OCI-LY1 (cell line): Measurements from ENCODE around the gene PTPRN2.

Experiments used
- H2AFZ ChIP-seq: fragments of 200-600 bp; sonication (generic), shearing (Covaris generic); 2 replicates; pipeline ENCODE4 v1.6.0; 2014; ENCODE audit warnings: antibody characterized with exemption, mild to moderate bottlenecking, low read length
- H3F3A ChIP-seq: fragments of 200-600 bp; sonication (generic), shearing (Covaris generic); 2 replicates; pipeline ENCODE4 v1.6.0; 2014; ENCODE audit warnings: mild to moderate bottlenecking, antibody characterized with exemption, low read length, moderate library complexity; ENCODE audit not compliant: insufficient read depth
- H3K27ac ChIP-seq: fragments of 200-600 bp; sonication (generic); 2 replicates; pipeline ENCODE4 v1.5.1; 2014; ENCODE audit warnings: low read length, mixed run types, mild to moderate bottlenecking, low read depth; ENCODE audit not compliant: poor library complexity, severe bottlenecking
- H3K27me3 ChIP-seq: fragments of 200-600 bp; sonication (generic); 2 replicates; pipeline ENCODE4 v1.6.0; 2014; ENCODE audit warnings: antibody characterized with exemption, mild to moderate bottlenecking, low read length, moderate library complexity; ENCODE audit not compliant: insufficient read depth
- H3K36me3 ChIP-seq: fragments of 200-600 bp; sonication (generic); 2 replicates; pipeline ENCODE4 v1.6.1; 2014; ENCODE audit warnings: mild to moderate bottlenecking, antibody characterized with exemption, low read length, moderate library complexity, mixed read lengths; ENCODE audit not compliant: insufficient read depth
- H3K4me1 ChIP-seq: fragments of 200-600 bp; sonication (generic); 2 replicates; pipeline ENCODE4 v1.5.1; 2014; ENCODE audit warnings: mild to moderate bottlenecking, low read length, moderate library complexity; ENCODE audit not compliant: insufficient read depth, severe bottlenecking
- H3K4me2 ChIP-seq: fragments of 200-600 bp; sonication (generic), shearing (Covaris generic); 2 replicates; pipeline ENCODE4 v1.6.1; 2014; ENCODE audit warnings: low read length
- H3K4me3 ChIP-seq: fragments of 200-600 bp; sonication (generic); 2 replicates; pipeline ENCODE4 v1.5.1; 2014; ENCODE audit warnings: low read length, low read depth, mild to moderate bottlenecking, mixed read lengths; ENCODE audit not compliant: poor library complexity, severe bottlenecking
- H3K79me2 ChIP-seq: fragments of 200-600 bp; shearing (Covaris generic); 2 replicates; pipeline ENCODE4 v1.6.1; 2016; ENCODE audit warnings: mixed run types, low read length, mixed read lengths; ENCODE audit not compliant: insufficient read depth
- H3K9ac ChIP-seq: fragments of 200-600 bp; sonication (generic), shearing (Covaris generic); 2 replicates; pipeline ENCODE4 v1.6.1; 2014; ENCODE audit warnings: mild to moderate bottlenecking, low read length, mixed read lengths
- H3K9me2 ChIP-seq: fragments of 200-600 bp; sonication (generic), shearing (Covaris generic); 2 replicates; pipeline ENCODE4 v1.6.1; 2014; ENCODE audit warnings: low read depth, mild to moderate bottlenecking, low read length, mixed read lengths
- H3K9me3 ChIP-seq: fragments of 200-600 bp; shearing (Covaris generic); 2 replicates; pipeline ENCODE4 v1.6.1; 2014; ENCODE audit warnings: low read length, mixed read lengths
- H4K20me1 ChIP-seq: fragments of 200-600 bp; sonication (generic), shearing (Covaris generic); 2 replicates; pipeline ENCODE4 v1.6.0; 2016; ENCODE audit warnings: mild to moderate bottlenecking, low read length; ENCODE audit not compliant: insufficient read depth
- EZH2 ChIP-seq: fragments of 200-600 bp; sonication (generic), shearing (Covaris generic); IDR thresholded peaks from 2 replicates; pipeline ENCODE4 v1.8.0; 2017; ENCODE audit warnings: borderline replicate concordance, mixed run types, mild to moderate bottlenecking, antibody characterized with exemption, low read length, moderate library complexity, mixed read lengths
- TF ChIP-seq, protein P1 (sequence below): fragments of 200-600 bp; sonication (generic), shearing (Covaris generic); IDR thresholded peaks from 2 replicates; pipeline ENCODE4 v1.5.1; 2017; ENCODE audit warnings: mild to moderate bottlenecking, antibody characterized with exemption, low read length, moderate library complexity, mixed read lengths

Gene PTPRN2

DNA sequence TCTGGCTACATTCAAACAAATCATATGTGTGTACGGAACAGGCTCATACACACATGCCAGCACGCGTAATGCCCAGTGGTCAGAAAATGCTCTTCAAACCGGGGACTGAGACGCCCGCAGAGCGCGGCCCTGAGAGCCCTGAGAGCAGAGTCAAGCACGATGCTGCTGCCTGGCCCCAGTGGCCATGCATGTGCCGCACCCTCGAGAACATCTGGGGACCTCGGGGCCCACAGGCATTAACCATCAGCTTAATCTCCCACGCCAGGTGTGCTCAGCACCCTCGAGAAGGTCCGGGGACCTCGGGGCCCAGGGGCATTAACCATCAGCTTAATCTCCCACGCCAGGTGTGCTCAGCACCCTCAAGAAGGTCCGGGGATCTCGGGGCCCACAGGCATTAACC lies 163.1 kb downstream of the PTPRN2 start:
- Histone ChIP-seq H3K4me2 (no peak overlapping the region), H3K9ac (no peak overlapping the region), H3K27me3 (peaks cover 5% of the 10 kb centered on the region; the same call in 1 of the 2 replicates), H3F3A (no peaks in the 10 kb centered on the region), H3K36me3 (no peaks in the 10 kb centered on the region), H2AFZ (no peak overlapping the region), H4K20me1 (no peaks in the 10 kb centered on the region), H3K9me2 (no peaks in the 10 kb centered on the region), H3K4me1 (no peaks in the 10 kb centered on the region), H3K27ac (no peak overlapping the region), H3K9me3 (no peaks in the 10 kb centered on the region), H3K79me2 (no peaks in the 10 kb centered on the region), H3K4me3 (no peak overlapping the region)
- TF ChIP-seq, protein P1, sequence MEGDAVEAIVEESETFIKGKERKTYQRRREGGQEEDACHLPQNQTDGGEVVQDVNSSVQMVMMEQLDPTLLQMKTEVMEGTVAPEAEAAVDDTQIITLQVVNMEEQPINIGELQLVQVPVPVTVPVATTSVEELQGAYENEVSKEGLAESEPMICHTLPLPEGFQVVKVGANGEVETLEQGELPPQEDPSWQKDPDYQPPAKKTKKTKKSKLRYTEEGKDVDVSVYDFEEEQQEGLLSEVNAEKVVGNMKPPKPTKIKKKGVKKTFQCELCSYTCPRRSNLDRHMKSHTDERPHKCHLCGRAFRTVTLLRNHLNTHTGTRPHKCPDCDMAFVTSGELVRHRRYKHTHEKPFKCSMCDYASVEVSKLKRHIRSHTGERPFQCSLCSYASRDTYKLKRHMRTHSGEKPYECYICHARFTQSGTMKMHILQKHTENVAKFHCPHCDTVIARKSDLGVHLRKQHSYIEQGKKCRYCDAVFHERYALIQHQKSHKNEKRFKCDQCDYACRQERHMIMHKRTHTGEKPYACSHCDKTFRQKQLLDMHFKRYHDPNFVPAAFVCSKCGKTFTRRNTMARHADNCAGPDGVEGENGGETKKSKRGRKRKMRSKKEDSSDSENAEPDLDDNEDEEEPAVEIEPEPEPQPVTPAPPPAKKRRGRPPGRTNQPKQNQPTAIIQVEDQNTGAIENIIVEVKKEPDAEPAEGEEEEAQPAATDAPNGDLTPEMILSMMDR: no peak
- no peak for TF ChIP-seq EZH2

DNA sequence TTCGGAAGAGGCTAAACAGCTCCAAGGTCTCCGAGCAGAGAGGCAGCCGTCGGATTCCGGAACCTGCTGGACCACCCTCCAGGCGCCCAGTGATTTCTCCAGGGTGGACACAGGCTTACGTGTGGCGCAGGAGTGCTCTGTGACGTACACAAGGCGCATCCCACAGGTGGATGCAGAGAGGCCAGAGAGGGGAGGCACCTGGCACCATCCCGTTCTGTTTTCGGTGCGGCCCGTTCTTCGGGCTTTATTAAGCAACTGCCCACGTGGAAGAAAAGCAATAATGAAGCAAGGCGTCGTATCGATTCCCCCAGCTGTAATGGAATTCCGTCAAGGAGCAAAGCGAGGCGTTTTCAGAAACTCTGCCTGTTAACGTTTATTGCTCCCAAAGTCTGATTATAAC lies 163.6 kb downstream of the PTPRN2 start:
- Histone ChIP-seq H3K4me1 (no peaks in the 10 kb centered on the region), H3K27me3 (peaks cover 9% of the 10 kb centered on the region; the same call in 1 of the 2 replicates), H3K9me2 (no peaks in the 10 kb centered on the region), H3F3A (no peaks in the 10 kb centered on the region), H4K20me1 (no peaks in the 10 kb centered on the region), H3K9ac (no peak overlapping the region), H3K4me3 (no peak overlapping the region), H2AFZ (no peak overlapping the region), H3K27ac (no peak overlapping the region), H3K79me2 (no peaks in the 10 kb centered on the region), H3K4me2 (no peak overlapping the region), H3K36me3 (no peaks in the 10 kb centered on the region), H3K9me3 (peaks cover under 1% of the 10 kb centered on the region; the same call in 1 of the 2 replicates)
- TF ChIP-seq EZH2: no peak
- TF ChIP-seq, protein P1: no peak

DNA sequence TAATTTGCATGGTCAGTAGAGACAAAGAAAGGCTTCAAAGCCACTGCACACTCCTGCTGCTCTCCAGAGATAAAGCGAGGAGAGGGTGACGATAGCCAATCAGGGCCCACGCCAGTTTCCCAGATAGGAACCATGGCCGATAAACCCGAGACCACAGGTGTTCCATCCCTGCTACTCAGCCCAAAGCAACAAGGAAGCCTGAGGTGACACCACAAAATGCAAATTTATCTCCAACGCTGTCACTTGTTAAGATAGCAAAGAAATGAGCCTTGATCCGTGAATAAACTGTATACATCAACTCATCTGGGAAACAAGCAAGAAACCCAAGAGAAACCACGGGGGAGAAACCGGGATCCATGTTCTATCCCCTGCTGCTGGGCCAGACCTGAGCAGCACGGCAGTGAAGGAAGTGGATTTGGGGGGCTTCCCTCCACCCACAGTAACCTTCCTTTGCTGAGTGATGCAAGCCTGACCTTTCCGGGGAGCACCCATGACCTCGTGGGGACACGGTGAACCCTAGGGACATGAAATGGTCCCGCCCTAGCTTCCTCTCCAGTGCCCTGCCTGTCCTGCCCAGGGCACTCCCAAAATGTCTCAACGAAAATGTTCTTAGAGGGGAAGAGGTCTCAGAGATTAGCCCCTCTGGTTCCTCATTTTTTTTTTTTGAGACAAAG lies 164.6 kb downstream of the PTPRN2 start:
- no peaks in the 10 kb centered on the region for H3K4me1 ChIP-seq
- no peak overlapping the region for H2AFZ ChIP-seq
- H3K4me2 ChIP-seq: no peak overlapping the region
- H3K4me3 ChIP-seq: no peak overlapping the region
- H3K9me2 ChIP-seq: no peaks in the 10 kb centered on the region
- no peak overlapping the region for H3K27ac ChIP-seq
- H3K9me3 ChIP-seq: peaks cover 5% of the 10 kb centered on the region; the same call in 1 of the 2 replicates
- H3K9ac ChIP-seq: no peak overlapping the region
- no peaks in the 10 kb centered on the region for H3K36me3 ChIP-seq
- no peak for TF ChIP-seq EZH2
- TF ChIP-seq, protein P1: no peak
- no peaks in the 10 kb centered on the region for H3K79me2 ChIP-seq
- H3F3A ChIP-seq: no peaks in the 10 kb centered on the region
- no peaks in the 10 kb centered on the region for H4K20me1 ChIP-seq
- peaks cover 15% of the 10 kb centered on the region; the same call in 1 of the 2 replicates for H3K27me3 ChIP-seq
